ENCODE results near the gene JUNB. TPM values are rescaled to one million over a fixed set of nuclear protein-coding genes. Genes with fewer than 3 reads are reported as not detected.

JUNB gene
- total RNA-seq, 1 experiment from 2014 or later, result 112 TPM

GRCh38 chr19:12825254-12826131 is 34.2 kb downstream of the JUNB start:
- Histone ChIP-seq H3K4me3 (no peak overlapping the region), H3K36me3 (no peaks in the 10 kb centered on the region), H3K27ac (no peak overlapping the region), H3K9me3 (replicated peaks) (no peaks in the 10 kb centered on the region; the same call in 1 of the 2 replicates), H3K4me1 (replicated peaks) (peaks cover 3% of the 10 kb centered on the region; the same call in 1 of the 2 replicates), H3K27me3 (replicated peaks) (peaks cover 2% of the 10 kb centered on the region; the same call in 1 of the 2 replicates)
- DNase-seq (ENCODE audit: low read depth in 1 of 2, low spot score in 2 of 2), result peak in 1 of 2 experiments; percentile 26

- H3K9me3 ChIP-seq (replicated peaks), result peaks cover 3% of the 10 kb centered on the region; the same call in 1 of the 2 replicates
- H3K36me3 ChIP-seq, result no peaks in the 10 kb centered on the region
- peaks cover 6% of the 10 kb centered on the region; the same call in 1 of the 2 replicates for H3K4me1 ChIP-seq (replicated peaks)
- H3K4me3 ChIP-seq, result no peak overlapping the region
- peaks cover 23% of the 10 kb centered on the region for H3K27me3 ChIP-seq (replicated peaks)
- no peak overlapping the region for H3K27ac ChIP-seq
- DNase-seq (ENCODE audit: low read depth in 1 of 2, low spot score in 2 of 2), result no peak
Observed at GRCh38 chr19:12828494-12828893, 37.2 kb downstream of the JUNB start.

GRCh38 chr19:12833418-12833737 is 42.1 kb downstream of the JUNB start:
- Histone ChIP-seq H3K27ac (no peak overlapping the region), H3K4me3 (no peak overlapping the region), H3K4me1 (replicated peaks) (peaks cover 19% of the 10 kb centered on the region), H3K9me3 (replicated peaks) (0 out of 2 replicates have a peak, but pooled peaks cover 3% of the 10 kb centered on the region), H3K36me3 (no peaks in the 10 kb centered on the region), H3K27me3 (replicated peaks) (peaks cover 66% of the 10 kb centered on the region)
- DNase-seq (ENCODE audit: low read depth in 1 of 2, low spot score in 2 of 2), result no peak

GRCh38 chr19:12833738-12834565 is 42.7 kb downstream of the JUNB start:
- Histone ChIP-seq H3K36me3 (no peaks in the 10 kb centered on the region), H3K4me1 (replicated peaks) (peaks cover 24% of the 10 kb centered on the region), H3K9me3 (replicated peaks) (0 out of 2 replicates have a peak, but pooled peaks cover 3% of the 10 kb centered on the region), H3K27me3 (replicated peaks) (peaks cover 72% of the 10 kb centered on the region), H3K27ac (no peak overlapping the region), H3K4me3 (peak overlapping the region; percentile 37)
- DNase-seq (ENCODE audit: low read depth in 1 of 2, low spot score in 2 of 2), result no peak

- Histone ChIP-seq H3K27ac (no peak within 1 kb of the TSS), H3K4me3 (peak within 1 kb of the TSS; percentile 37), H3K27me3 (replicated peaks) (peaks cover 78% of the 10 kb centered on the region), H3K36me3 (no peaks in the 10 kb centered on the region), H3K9me3 (replicated peaks) (0 out of 2 replicates have a peak, but pooled peaks cover 3% of the 10 kb centered on the region), H3K4me1 (replicated peaks) (peaks cover 24% of the 10 kb centered on the region)
- no peak for DNase-seq (ENCODE audit: low read depth in 1 of 2, low spot score in 2 of 2)
Observed at GRCh38 chr19:12834566-12834943, 43.3 kb downstream of the JUNB start, which contains the start of gene RTBDN. TSS of gene RTBDN (minus strand) at chr19:12834579. CDS start at chr19:12829979, 4,600 bp downstream.

- Histone ChIP-seq H3K4me3 (no peak overlapping the region), H3K9me3 (replicated peaks) (0 out of 2 replicates have a peak, but pooled peaks cover 3% of the 10 kb centered on the region), H3K36me3 (no peaks in the 10 kb centered on the region), H3K4me1 (replicated peaks) (peaks cover 24% of the 10 kb centered on the region), H3K27ac (no peak overlapping the region), H3K27me3 (replicated peaks) (peaks cover 84% of the 10 kb centered on the region)
- DNase-seq (ENCODE audit: low read depth in 1 of 2, low spot score in 2 of 2), result no peak
Observed at GRCh38 chr19:12834976-12835757, 43.9 kb downstream of the JUNB start.

- H3K27ac ChIP-seq, result no peak overlapping the region
- 0 out of 2 replicates have a peak, but pooled peaks cover 3% of the 10 kb centered on the region for H3K9me3 ChIP-seq (replicated peaks)
- peaks cover 29% of the 10 kb centered on the region for H3K4me1 ChIP-seq (replicated peaks)
- H3K4me3 ChIP-seq, result no peak overlapping the region
- H3K27me3 ChIP-seq (replicated peaks), result peaks cover 96% of the 10 kb centered on the region
- no peaks in the 10 kb centered on the region for H3K36me3 ChIP-seq
- no peak for DNase-seq (ENCODE audit: low read depth in 1 of 2, low spot score in 2 of 2)
Observed at GRCh38 chr19:12836529-12836863, 45.2 kb downstream of the JUNB start.

GRCh38 chr19:12837225-12837624 is 45.9 kb downstream of the JUNB start:
- DNase-seq (ENCODE audit: low read depth in 1 of 2, low spot score in 2 of 2), result no peak
- H3K36me3 ChIP-seq, result no peaks in the 10 kb centered on the region
- peaks cover 93% of the 10 kb centered on the region for H3K27me3 ChIP-seq (replicated peaks)
- peaks cover 29% of the 10 kb centered on the region for H3K4me1 ChIP-seq (replicated peaks)
- no peaks in the 10 kb centered on the region for H3K9me3 ChIP-seq (replicated peaks)
- H3K4me3 ChIP-seq, result no peak overlapping the region
- no peak overlapping the region for H3K27ac ChIP-seq

- Histone ChIP-seq H3K9me3 (replicated peaks) (no peaks in the 10 kb centered on the region), H3K27ac (no peak within 1 kb of the TSS), H3K27me3 (replicated peaks) (peaks cover 83% of the 10 kb centered on the region), H3K4me1 (replicated peaks) (peaks cover 27% of the 10 kb centered on the region), H3K4me3 (no peak within 1 kb of the TSS), H3K36me3 (no peaks in the 10 kb centered on the region)
- DNase-seq (ENCODE audit: low read depth in 1 of 2, low spot score in 2 of 2), result no peak
Observed at GRCh38 chr19:12838182-12838885, 47.0 kb downstream of the JUNB start, which contains the start of gene MAST1. TSS of gene MAST1 (plus strand) at chr19:12838515. CDS start at chr19:12838573, 58 bp downstream.

GRCh38 chr19:12838886-12839756 is 47.8 kb downstream of the JUNB start:
- Histone ChIP-seq H3K4me1 (replicated peaks) (peaks cover 23% of the 10 kb centered on the region), H3K36me3 (no peaks in the 10 kb centered on the region), H3K9me3 (replicated peaks) (no peaks in the 10 kb centered on the region), H3K27me3 (replicated peaks) (peaks cover 77% of the 10 kb centered on the region), H3K4me3 (no peak overlapping the region), H3K27ac (no peak overlapping the region)
- no peak for DNase-seq (ENCODE audit: low read depth in 1 of 2, low spot score in 2 of 2)

- H3K9me3 ChIP-seq (replicated peaks), result no peaks in the 10 kb centered on the region
- H3K27me3 ChIP-seq (replicated peaks), result peaks cover 65% of the 10 kb centered on the region
- peaks cover 20% of the 10 kb centered on the region for H3K4me1 ChIP-seq (replicated peaks)
- DNase-seq (ENCODE audit: low read depth in 1 of 2, low spot score in 2 of 2), result peak; percentile 28 to 76
- no peak overlapping the region for H3K4me3 ChIP-seq
- no peaks in the 10 kb centered on the region for H3K36me3 ChIP-seq
- H3K27ac ChIP-seq, result no peak overlapping the region
Observed at GRCh38 chr19:12840091-12841079, 49.1 kb downstream of the JUNB start.

Data from SJSA1 (cell line).